ENCODE data around the gene SS18L1. TPM values are rescaled to one million over a fixed set of nuclear protein-coding genes. Genes with fewer than 3 reads are reported as not detected.

Gene SS18L1
- total RNA-seq, 1 experiment from 2014 or later: 21.6 TPM

DNA sequence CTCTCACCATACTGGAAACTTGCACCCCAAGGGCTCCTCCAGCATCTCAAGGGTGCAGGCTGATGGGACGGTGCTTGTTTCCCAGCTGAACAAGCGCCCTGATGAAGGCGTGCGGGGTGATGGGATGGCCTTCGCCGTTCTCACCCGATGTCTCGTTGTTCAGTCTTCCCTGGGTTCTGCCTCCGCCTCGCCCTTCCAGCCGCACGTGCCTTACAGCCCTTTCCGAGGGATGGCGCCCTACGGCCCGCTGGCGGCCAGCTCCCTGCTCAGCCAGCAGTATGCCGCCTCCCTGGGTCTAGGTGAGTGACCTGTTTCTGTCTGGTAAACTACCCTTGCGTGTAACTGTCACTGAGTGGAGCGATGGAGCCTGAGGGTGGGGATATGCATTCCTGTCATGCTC lies 17.4 kb upstream of the SS18L1 start:
- H3K27ac ChIP-seq (ENCODE audit: low read length): no peak overlapping the region
- H3K36me3 ChIP-seq (ENCODE audit: control insufficient read depth, insufficient read depth, low read length): peaks cover 27% of the 10 kb centered on the region
- H3K4me1 ChIP-seq (ENCODE audit: control insufficient read depth, insufficient read depth, low read length): peaks cover 11% of the 10 kb centered on the region
- ChIA-PET POLR2A (no interaction called here), CTCF (no interaction called here)
- H3K27me3 ChIP-seq (ENCODE audit: control insufficient read depth, insufficient read depth, low read length): no peaks in the 10 kb centered on the region
- TF ChIP-seq SIN3A (IDR thresholded peaks at IDR 0.05; ENCODE audit: borderline replicate concordance, insufficient read depth, low read depth, low read length) (no peak), CTCF (IDR thresholded peaks at IDR 0.05) (no peak), POLR2AphosphoS5 (IDR thresholded peaks at IDR 0.05; ENCODE audit: low read depth, low read length) (no peak), TCF7L2 (IDR thresholded peaks at IDR 0.05; ENCODE audit: low read depth, low read length) (no peak)
- TF ChIP-seq, protein P1, sequence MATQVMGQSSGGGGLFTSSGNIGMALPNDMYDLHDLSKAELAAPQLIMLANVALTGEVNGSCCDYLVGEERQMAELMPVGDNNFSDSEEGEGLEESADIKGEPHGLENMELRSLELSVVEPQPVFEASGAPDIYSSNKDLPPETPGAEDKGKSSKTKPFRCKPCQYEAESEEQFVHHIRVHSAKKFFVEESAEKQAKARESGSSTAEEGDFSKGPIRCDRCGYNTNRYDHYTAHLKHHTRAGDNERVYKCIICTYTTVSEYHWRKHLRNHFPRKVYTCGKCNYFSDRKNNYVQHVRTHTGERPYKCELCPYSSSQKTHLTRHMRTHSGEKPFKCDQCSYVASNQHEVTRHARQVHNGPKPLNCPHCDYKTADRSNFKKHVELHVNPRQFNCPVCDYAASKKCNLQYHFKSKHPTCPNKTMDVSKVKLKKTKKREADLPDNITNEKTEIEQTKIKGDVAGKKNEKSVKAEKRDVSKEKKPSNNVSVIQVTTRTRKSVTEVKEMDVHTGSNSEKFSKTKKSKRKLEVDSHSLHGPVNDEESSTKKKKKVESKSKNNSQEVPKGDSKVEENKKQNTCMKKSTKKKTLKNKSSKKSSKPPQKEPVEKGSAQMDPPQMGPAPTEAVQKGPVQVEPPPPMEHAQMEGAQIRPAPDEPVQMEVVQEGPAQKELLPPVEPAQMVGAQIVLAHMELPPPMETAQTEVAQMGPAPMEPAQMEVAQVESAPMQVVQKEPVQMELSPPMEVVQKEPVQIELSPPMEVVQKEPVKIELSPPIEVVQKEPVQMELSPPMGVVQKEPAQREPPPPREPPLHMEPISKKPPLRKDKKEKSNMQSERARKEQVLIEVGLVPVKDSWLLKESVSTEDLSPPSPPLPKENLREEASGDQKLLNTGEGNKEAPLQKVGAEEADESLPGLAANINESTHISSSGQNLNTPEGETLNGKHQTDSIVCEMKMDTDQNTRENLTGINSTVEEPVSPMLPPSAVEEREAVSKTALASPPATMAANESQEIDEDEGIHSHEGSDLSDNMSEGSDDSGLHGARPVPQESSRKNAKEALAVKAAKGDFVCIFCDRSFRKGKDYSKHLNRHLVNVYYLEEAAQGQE (IDR thresholded peaks at IDR 0.05; ENCODE audit: insufficient read depth in 1 of 2, low read depth in 2 of 2, low read length in 1 of 2): no peak
- ATAC-seq (no peak), DNase-seq (ENCODE audit: low read depth, low spot score) (no peak)
- H3K4me3 ChIP-seq (ENCODE audit: low read depth in 2 of 2, low read length in 2 of 2): no peak overlapping the region
- intact Hi-C loops (cut with micrococcal nuclease; ENCODE audit: unreplicated experiment): no loop called here
- no peaks in the 10 kb centered on the region for H3K9me3 ChIP-seq (ENCODE audit: control insufficient read depth, insufficient read depth, low read depth, low read length)
- in situ Hi-C loops (cut with HindIII; ENCODE audit: low pct_unique_long_range_greater_than_20kb, low sequenced_read_pairs): no loop called here
- BruUV-seq (replicated peaks): TSS peak; percentile 49

DNA sequence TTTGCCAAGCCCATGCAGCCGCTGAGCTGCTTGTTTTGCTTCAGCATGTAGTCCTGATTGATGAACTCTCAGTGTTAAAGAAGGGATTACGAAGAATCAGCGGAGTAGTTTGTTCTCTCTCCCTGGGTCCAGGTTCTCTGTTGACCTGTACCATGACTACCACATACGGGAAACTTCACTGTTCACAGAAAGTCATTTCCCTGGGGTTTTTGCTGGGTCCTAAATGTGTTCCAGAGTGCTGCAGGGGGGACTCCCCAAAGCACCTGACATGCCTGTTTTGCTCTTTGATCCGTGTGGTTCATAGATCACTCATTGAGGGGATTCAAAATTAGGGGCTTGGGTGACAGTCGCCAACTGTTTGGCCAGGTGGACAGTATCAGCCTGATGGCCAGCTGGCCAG lies 15.8 kb upstream of the SS18L1 start:
- no peak for DNase-seq (ENCODE audit: low read depth, low spot score)
- H3K4me3 ChIP-seq (ENCODE audit: low read depth in 2 of 2, low read length in 2 of 2): no peak overlapping the region
- in situ Hi-C loops (cut with HindIII; ENCODE audit: low pct_unique_long_range_greater_than_20kb, low sequenced_read_pairs): no loop called here
- TF ChIP-seq, protein P1 (IDR thresholded peaks at IDR 0.05; ENCODE audit: insufficient read depth in 1 of 2, low read depth in 2 of 2, low read length in 1 of 2): no peak
- TF ChIP-seq CTCF (IDR thresholded peaks at IDR 0.05) (no peak), SIN3A (IDR thresholded peaks at IDR 0.05; ENCODE audit: borderline replicate concordance, insufficient read depth, low read depth, low read length) (no peak), TCF7L2 (IDR thresholded peaks at IDR 0.05; ENCODE audit: low read depth, low read length) (no peak), POLR2AphosphoS5 (IDR thresholded peaks at IDR 0.05; ENCODE audit: low read depth, low read length) (no peak)
- no peak overlapping the region for H3K27ac ChIP-seq (ENCODE audit: low read length)
- no peak for ATAC-seq
- H3K36me3 ChIP-seq (ENCODE audit: control insufficient read depth, insufficient read depth, low read length): peaks cover 30% of the 10 kb centered on the region
- BruUV-seq (replicated peaks): no TSS peak
- H3K4me1 ChIP-seq (ENCODE audit: control insufficient read depth, insufficient read depth, low read length): peaks cover 11% of the 10 kb centered on the region
- ChIA-PET CTCF (no interaction called here), POLR2A (no interaction called here)
- intact Hi-C loops (cut with micrococcal nuclease; ENCODE audit: unreplicated experiment): no loop called here
- no peaks in the 10 kb centered on the region for H3K9me3 ChIP-seq (ENCODE audit: control insufficient read depth, insufficient read depth, low read depth, low read length)
- no peaks in the 10 kb centered on the region for H3K27me3 ChIP-seq (ENCODE audit: control insufficient read depth, insufficient read depth, low read length)

Data from Panc1 (cell line).